DND-41 (cell line): ENCODE data around the gene ANKRD45.

ENCODE experiments used
- ATAC-seq: fragments of 200-7000 bp; cut with Tn5 transposase; 3 replicates; pipeline ENCODE4 v1.9.1; 2021; ENCODE audit warnings: low read depth; ENCODE audit not compliant: insufficient read depth
- DNase-seq: peaks from one replicate; pipeline ENCODE4 v3.0.0-alpha.2; 2020
- H2AFZ ChIP-seq: 2 replicates; pipeline ENCODE4 v1.6.0; 2012; ENCODE audit warnings: low read depth, low read length
- H3K27ac ChIP-seq: 2 replicates; pipeline ENCODE4 v1.5.1; 2012; ENCODE audit warnings: low read length, inconsistent platforms
- H3K27me3 ChIP-seq: fragments of 200-600 bp; sonication (generic); 2 replicates; pipeline ENCODE4 v1.6.0; 2012; ENCODE audit warnings: low read length, mild to moderate bottlenecking, inconsistent platforms; ENCODE audit not compliant: insufficient read depth, poor library complexity
- H3K36me3 ChIP-seq: 2 replicates; pipeline ENCODE4 v1.5.1; 2012; ENCODE audit warnings: low read length, inconsistent platforms; ENCODE audit not compliant: insufficient read depth
- H3K4me1 ChIP-seq: 2 replicates; pipeline ENCODE4 v1.5.1; 2012; ENCODE audit warnings: mild to moderate bottlenecking, low read length; ENCODE audit not compliant: insufficient read depth
- H3K4me2 ChIP-seq: 2 replicates; pipeline ENCODE4 v1.6.0; 2012; ENCODE audit warnings: mild to moderate bottlenecking, moderate library complexity, low read length, inconsistent platforms; ENCODE audit not compliant: insufficient read depth
- H3K4me3 ChIP-seq, 2 experiments: fragments of 200-600 bp in 1 of 2; shearing (Covaris generic) in 1 of 2; 2 replicates each; pipeline ENCODE4 v1.5.1; 2012 to 2016; ENCODE audit warnings: inconsistent platforms in 2 of 2, low read length in 2 of 2, mild to moderate bottlenecking in 2 of 2, low read depth in 1 of 2, moderate library complexity in 1 of 2
- H3K79me2 ChIP-seq: 2 replicates; pipeline ENCODE4 v1.6.0; 2012; ENCODE audit warnings: low read length, inconsistent platforms; ENCODE audit not compliant: insufficient read depth
- H3K9ac ChIP-seq: 2 replicates; pipeline ENCODE4 v1.6.0; 2012; ENCODE audit warnings: low read depth, mild to moderate bottlenecking, inconsistent platforms, low read length, moderate library complexity
- H3K9me3 ChIP-seq: 2 replicates; pipeline ENCODE4 v1.5.1; 2012; ENCODE audit warnings: low read length, moderate library complexity, mild to moderate bottlenecking, inconsistent platforms; ENCODE audit not compliant: insufficient read depth, severe bottlenecking
- H4K20me1 ChIP-seq: 2 replicates; pipeline ENCODE4 v1.6.0; 2012; ENCODE audit warnings: low read length; ENCODE audit not compliant: insufficient read depth
- EZH2 ChIP-seq: IDR thresholded peaks from 3 replicates; pipeline ENCODE4 v1.6.1; 2012; ENCODE audit warnings: borderline replicate concordance, low read depth, mild to moderate bottlenecking, moderate library complexity, low read length, inconsistent platforms; ENCODE audit not compliant: severe bottlenecking
- TF ChIP-seq, protein P1 (sequence below): IDR thresholded peaks from 2 replicates; pipeline ENCODE4 v1.5.1; 2012; ENCODE audit warnings: borderline replicate concordance, low read length, moderate library complexity, mild to moderate bottlenecking; ENCODE audit not compliant: poor library complexity, severe bottlenecking; ENCODE audit errors: extremely low read depth

The ANKRD45 gene, protein sequence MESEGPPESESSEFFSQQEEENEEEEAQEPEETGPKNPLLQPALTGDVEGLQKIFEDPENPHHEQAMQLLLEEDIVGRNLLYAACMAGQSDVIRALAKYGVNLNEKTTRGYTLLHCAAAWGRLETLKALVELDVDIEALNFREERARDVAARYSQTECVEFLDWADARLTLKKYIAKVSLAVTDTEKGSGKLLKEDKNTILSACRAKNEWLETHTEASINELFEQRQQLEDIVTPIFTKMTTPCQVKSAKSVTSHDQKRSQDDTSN

DNA sequence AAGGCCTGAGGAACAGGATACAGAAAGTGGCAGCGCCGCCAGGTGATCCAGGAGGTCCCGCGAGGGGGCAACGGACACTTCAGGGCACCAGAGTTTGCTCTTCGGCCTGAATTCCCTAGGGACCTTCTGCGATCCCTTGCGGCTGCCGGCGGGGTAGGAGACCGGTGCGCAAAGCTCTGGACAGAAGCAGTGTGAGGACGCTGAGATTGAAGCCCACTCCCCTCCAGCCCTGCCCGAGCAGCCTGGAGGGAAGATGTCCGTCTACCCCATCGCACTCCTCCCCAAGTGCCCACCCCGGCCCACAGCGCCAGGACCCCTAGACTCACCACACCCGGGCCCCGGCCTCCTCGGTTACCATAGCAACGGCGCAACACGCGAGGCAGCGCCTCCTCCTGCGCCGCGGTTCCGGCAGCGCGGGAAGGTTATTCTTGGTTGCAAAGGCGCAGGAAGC is at the start of gene ANKRD45:
ANKRD45 (minus strand) TSS at position 361 of the 451 bp plus-strand sequence. CDS start 10,433 bp downstream, outside the sequence.
- no peak for TF ChIP-seq EZH2
- TF ChIP-seq, protein P1, sequence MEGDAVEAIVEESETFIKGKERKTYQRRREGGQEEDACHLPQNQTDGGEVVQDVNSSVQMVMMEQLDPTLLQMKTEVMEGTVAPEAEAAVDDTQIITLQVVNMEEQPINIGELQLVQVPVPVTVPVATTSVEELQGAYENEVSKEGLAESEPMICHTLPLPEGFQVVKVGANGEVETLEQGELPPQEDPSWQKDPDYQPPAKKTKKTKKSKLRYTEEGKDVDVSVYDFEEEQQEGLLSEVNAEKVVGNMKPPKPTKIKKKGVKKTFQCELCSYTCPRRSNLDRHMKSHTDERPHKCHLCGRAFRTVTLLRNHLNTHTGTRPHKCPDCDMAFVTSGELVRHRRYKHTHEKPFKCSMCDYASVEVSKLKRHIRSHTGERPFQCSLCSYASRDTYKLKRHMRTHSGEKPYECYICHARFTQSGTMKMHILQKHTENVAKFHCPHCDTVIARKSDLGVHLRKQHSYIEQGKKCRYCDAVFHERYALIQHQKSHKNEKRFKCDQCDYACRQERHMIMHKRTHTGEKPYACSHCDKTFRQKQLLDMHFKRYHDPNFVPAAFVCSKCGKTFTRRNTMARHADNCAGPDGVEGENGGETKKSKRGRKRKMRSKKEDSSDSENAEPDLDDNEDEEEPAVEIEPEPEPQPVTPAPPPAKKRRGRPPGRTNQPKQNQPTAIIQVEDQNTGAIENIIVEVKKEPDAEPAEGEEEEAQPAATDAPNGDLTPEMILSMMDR = no peak
- Histone ChIP-seq H3K9ac (no peak within 1 kb of the TSS), H4K20me1 (no peaks in the 10 kb centered on the region), H3K4me3 (no peak within 1 kb of the TSS), H3K4me1 (no peaks in the 10 kb centered on the region), H3K27ac (no peak within 1 kb of the TSS), H3K36me3 (no peaks in the 10 kb centered on the region), H3K79me2 (no peaks in the 10 kb centered on the region), H3K27me3 (no peaks in the 10 kb centered on the region), H2AFZ (no peak within 1 kb of the TSS), H3K9me3 (no peaks in the 10 kb centered on the region), H3K4me2 (no peak within 1 kb of the TSS)
- no peak for ATAC-seq
- no peak for DNase-seq

DNA sequence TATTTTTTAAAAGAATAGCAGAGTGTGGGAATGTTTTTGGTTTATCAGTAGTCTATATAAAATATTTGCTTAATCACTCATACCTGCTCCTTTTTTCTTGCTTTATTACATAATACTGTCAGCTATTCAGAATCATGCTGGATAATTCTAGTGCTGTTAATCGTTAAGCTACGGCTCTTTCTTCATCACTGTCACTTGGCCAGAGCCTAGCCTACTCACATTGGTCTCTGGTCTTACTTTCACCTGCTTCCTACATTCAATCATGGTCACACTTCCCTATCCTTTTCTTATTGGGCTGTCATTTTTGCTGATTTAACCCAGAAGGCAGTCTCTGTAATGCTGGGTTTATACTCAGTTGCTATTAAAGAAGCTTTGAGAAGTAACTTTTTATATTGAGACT is 47.6 kb upstream of the ANKRD45 start:
- no peak for TF ChIP-seq EZH2
- peaks cover 56% of the 10 kb centered on the region for H3K79me2 ChIP-seq
- peak overlapping the region; percentile 91; the same call in 1 of the 2 replicates for H3K4me2 ChIP-seq
- H3K27me3 ChIP-seq = no peaks in the 10 kb centered on the region
- ATAC-seq = no peak
- DNase-seq = no peak
- H3K9me3 ChIP-seq = no peaks in the 10 kb centered on the region
- 0 out of 2 replicates have a peak, but pooled peaks cover 2% of the 10 kb centered on the region for H4K20me1 ChIP-seq
- peaks cover 15% of the 10 kb centered on the region; the same call in 1 of the 2 replicates for H3K36me3 ChIP-seq
- peaks cover 31% of the 10 kb centered on the region for H3K4me1 ChIP-seq
- no peak overlapping the region for H3K9ac ChIP-seq
- H3K27ac ChIP-seq = no peak overlapping the region
- H3K4me3 ChIP-seq = no peak overlapping the region
- H2AFZ ChIP-seq = no peak overlapping the region

DNA sequence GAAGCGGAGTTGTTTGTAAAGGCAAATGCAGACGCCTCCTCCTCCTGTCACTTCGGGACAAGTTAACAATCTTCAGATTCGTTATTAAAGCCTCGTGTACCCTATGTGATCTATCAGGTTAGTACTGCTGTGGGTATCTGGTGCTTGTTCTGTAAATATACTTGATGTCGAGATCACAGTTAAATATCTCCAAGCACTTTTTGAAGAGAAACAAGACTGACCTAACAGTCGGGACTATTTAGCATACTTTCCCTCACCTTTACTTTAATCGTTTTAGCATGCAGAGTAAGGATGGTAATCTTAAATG is 45.8 kb upstream of the ANKRD45 start:
- peaks cover 7% of the 10 kb centered on the region; the same call in 1 of the 2 replicates for H3K36me3 ChIP-seq
- peak overlapping the region; percentile 91 for H3K4me2 ChIP-seq
- H2AFZ ChIP-seq = peak overlapping the region; percentile 98
- peaks cover 41% of the 10 kb centered on the region for H3K79me2 ChIP-seq
- H3K4me3 ChIP-seq = peak overlapping the region; percentile 80 to 87
- no peaks in the 10 kb centered on the region for H3K9me3 ChIP-seq
- peak overlapping the region; percentile 80 for H3K27ac ChIP-seq
- H3K27me3 ChIP-seq = no peaks in the 10 kb centered on the region
- ATAC-seq = no peak
- H4K20me1 ChIP-seq = 0 out of 2 replicates have a peak, but pooled peaks cover 2% of the 10 kb centered on the region
- peaks cover 31% of the 10 kb centered on the region for H3K4me1 ChIP-seq
- no peak for DNase-seq
- peak overlapping the region; percentile 73 for H3K9ac ChIP-seq
- TF ChIP-seq, protein P1 = no peak
- TF ChIP-seq EZH2 = no peak

DNA sequence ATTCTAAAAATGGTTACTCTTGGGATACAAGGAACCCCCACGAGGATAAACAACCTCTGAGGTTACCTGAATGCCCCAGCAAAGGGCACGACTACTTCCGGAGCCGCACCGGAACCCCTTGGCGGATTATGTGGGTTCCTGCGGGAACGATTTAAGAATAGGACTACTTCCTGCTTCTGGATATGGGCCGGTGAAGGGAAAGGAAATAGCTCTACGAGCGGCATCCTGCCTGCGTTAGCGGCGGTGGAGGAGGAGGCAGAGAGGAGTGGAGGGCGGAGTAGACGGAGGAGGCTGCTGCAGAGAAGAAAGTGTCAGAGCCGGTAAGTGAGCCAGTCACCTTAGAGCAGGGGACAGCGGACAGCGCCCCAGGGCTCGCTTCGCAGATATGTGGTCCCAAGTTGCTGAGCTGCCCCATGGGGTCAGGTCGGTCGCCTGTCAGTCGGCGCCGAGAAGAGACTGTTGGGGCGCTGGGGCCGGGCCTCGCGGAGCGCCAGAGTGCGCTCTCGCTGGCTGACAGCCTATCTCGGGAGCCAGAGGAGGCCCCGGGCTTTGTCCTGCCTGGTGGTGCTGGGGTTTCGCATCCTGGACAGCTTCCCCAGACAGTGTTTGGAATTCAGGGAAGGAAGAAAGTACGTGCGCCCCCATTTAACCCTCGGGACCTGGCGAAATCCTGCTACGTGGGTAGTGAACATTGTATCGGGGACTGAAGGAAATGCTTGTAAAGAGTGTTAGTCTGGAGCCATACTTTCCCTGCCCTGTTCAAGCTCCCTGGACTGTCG is 45.3 kb upstream of the ANKRD45 start, which contains the start of gene KLHL20:
KLHL20 (plus strand) TSS at position 223 of the 779 bp plus-strand sequence. CDS start 1,063 bp downstream, outside the sequence.
- Histone ChIP-seq H3K36me3 (peaks cover 7% of the 10 kb centered on the region; the same call in 1 of the 2 replicates), H3K4me2 (peak within 1 kb of the TSS; percentile 91), H3K9ac (peak within 1 kb of the TSS; percentile 73), H4K20me1 (0 out of 2 replicates have a peak, but pooled peaks cover 2% of the 10 kb centered on the region), H3K4me1 (peaks cover 31% of the 10 kb centered on the region), H3K9me3 (no peaks in the 10 kb centered on the region), H2AFZ (peak within 1 kb of the TSS; percentile 98), H3K79me2 (peaks cover 39% of the 10 kb centered on the region), H3K27me3 (no peaks in the 10 kb centered on the region), H3K27ac (peak within 1 kb of the TSS; percentile 80), H3K4me3 (peak within 1 kb of the TSS; percentile 80 to 87)
- TF ChIP-seq, protein P1 = peak; percentile 28
- no peak for TF ChIP-seq EZH2
- ATAC-seq (peak; percentile 96), DNase-seq (peak; percentile 93)
